ENCODE measurements around the gene CHAF1A.

GRCh38 chr19:4368128-4368820 is 34.2 kb upstream of the CHAF1A start:
- TF ChIP-seq CTCF (IDR thresholded peaks at IDR 0.05), result no peak
- TF ChIP-seq POLR2A (IDR thresholded peaks at IDR 0.05), result no peak
